HepG2 (cell line): ENCODE data around the gene EIF6. TPM values are rescaled to one million over a fixed set of nuclear protein-coding genes. Genes with fewer than 3 reads are reported as not detected.

Experiments used
- ATF7 ChIP-seq, 2 experiments: fragments of 450-650 bp in 1 of 2; sonication (generic) in 1 of 2; formaldehyde crosslinking in 1 of 2; IDR thresholded peaks; 2 replicates each; pipeline versions ENCODE4 v1.4.0 to v1.6.1; 2016 to 2020; ENCODE audit warnings: antibody characterized with exemption in 1 of 2, mild to moderate bottlenecking in 1 of 2, missing genetic modification reagents in 1 of 2
- GTF3A ChIP-seq: sonication (generic); formaldehyde crosslinking; conservative IDR thresholded peaks from 2 replicates; pipeline ENCODE4 v1.4.0; 2020; ENCODE audit warnings: mild to moderate bottlenecking, missing genetic modification reagents
- HNF4A ChIP-seq: sonication (generic); formaldehyde crosslinking; IDR thresholded peaks from 2 replicates; pipeline ENCODE4 v1.4.0; 2020; ENCODE audit warnings: missing genetic modification reagents
- JUNB ChIP-seq: sonication (generic); formaldehyde crosslinking; IDR thresholded peaks from 2 replicates; pipeline ENCODE4 v1.8.0; 2022; ENCODE audit warnings: missing genetic modification reagents, mild to moderate bottlenecking, borderline replicate concordance
- KLF11 ChIP-seq: IDR thresholded peaks from 2 replicates; pipeline ENCODE4 v1.6.1; 2016; ENCODE audit warnings: missing compliant biosample characterization
- PBX2 ChIP-seq: IDR thresholded peaks from 2 replicates; pipeline ENCODE4 v1.6.1; 2016; ENCODE audit warnings: control low read depth
- SIX1 ChIP-seq: sonication (generic); formaldehyde crosslinking; IDR thresholded peaks from 2 replicates; pipeline ENCODE4 v1.4.0; 2020; ENCODE audit warnings: missing genetic modification reagents, borderline replicate concordance
- SNAPC4 ChIP-seq: sonication (generic); formaldehyde crosslinking; IDR thresholded peaks from 2 replicates; pipeline ENCODE4 v1.4.0; 2020; ENCODE audit warnings: mild to moderate bottlenecking, missing genetic modification reagents
- XRCC5 ChIP-seq: fragments of 200-400 bp; formaldehyde crosslinking; optimal IDR thresholded peaks from 2 replicates; pipeline ENCODE3; 2017; ENCODE audit warnings: mild to moderate bottlenecking, low read length
- ZBTB37 ChIP-seq: sonication (generic); formaldehyde crosslinking; IDR thresholded peaks from 2 replicates; pipeline ENCODE4 v1.4.0; 2020; ENCODE audit warnings: mild to moderate bottlenecking, missing genetic modification reagents
- ZBTB38 ChIP-seq: sonication (generic); formaldehyde crosslinking; IDR thresholded peaks from 2 replicates; pipeline ENCODE4 v1.5.1; 2020; ENCODE audit warnings: mild to moderate bottlenecking, missing genetic modification reagents
- ZBTB46 ChIP-seq: sonication (generic); formaldehyde crosslinking; IDR thresholded peaks from 2 replicates; pipeline ENCODE4 v1.4.0; 2020; ENCODE audit warnings: mild to moderate bottlenecking, missing genetic modification reagents, borderline replicate concordance
- ZBTB7B ChIP-seq: sonication (generic); formaldehyde crosslinking; IDR thresholded peaks from 2 replicates; pipeline ENCODE4 v1.4.0; 2020; ENCODE audit warnings: missing genetic modification reagents
- ZNF225 ChIP-seq: sonication (generic); formaldehyde crosslinking; IDR thresholded peaks from 2 replicates; pipeline ENCODE4 v1.4.0; 2020; ENCODE audit warnings: mild to moderate bottlenecking, missing genetic modification reagents
- ZNF329 ChIP-seq: sonication (generic); formaldehyde crosslinking; IDR thresholded peaks from 2 replicates; pipeline ENCODE4 v1.9.0; 2021; ENCODE audit warnings: low read depth, mild to moderate bottlenecking, missing genetic modification reagents
- ZNF451 ChIP-seq: sonication (generic); formaldehyde crosslinking; IDR thresholded peaks from 2 replicates; pipeline ENCODE4 v1.5.0; 2020; ENCODE audit warnings: mild to moderate bottlenecking, missing genetic modification reagents
- ZNF597 ChIP-seq: sonication (generic); formaldehyde crosslinking; IDR thresholded peaks from 2 replicates; pipeline ENCODE4 v1.5.0; 2020; ENCODE audit warnings: missing genetic modification reagents
- polyA plus RNA-seq, 8 experiments: library from polyadenylated mRNA; depleted of rRNA in 3 of 8; stranded (reverse) in 7 of 8; unstranded in 1 of 8; fragments of >200 nt; fragmentation: Illumina TruSeq in 4 of 8; extraction: Trizol in 4 of 8; gene quantifications; 2 replicates each; pipeline versions ENCODE4 v1.2.1 to v1.2.3, GENCODE V29; 2011 to 2016; ENCODE audit warnings: low read depth in 4 of 8, missing spikeins in 1 of 8, mixed read lengths in 1 of 8; ENCODE audit not compliant: insufficient read depth in 1 of 8
- total RNA-seq, 5 experiments: library from RNA; depleted of rRNA; stranded (reverse); fragments of >200 nt; fragmentation: Illumina TruSeq; extraction: Trizol; gene quantifications; 2 replicates each; pipeline ENCODE4 v1.2.3, GENCODE V29; 2016; ENCODE audit warnings: low read depth in 1 of 5

EIF6 gene
- total and polyA plus RNA-seq, 2 of the 13 experiments (the other 11 are each of a cell fraction or from before 2014, with no cell fraction given), result 462 to 466 TPM

GRCh38 chr20:35287509-35288324, 3.1 kb upstream of the EIF6 start (continued):
- TF ChIP-seq SIX1 (CRISPR knock-in tag) (no peak), JUNB (no peak), ZBTB37 (CRISPR knock-in tag) (no peak), XRCC5 (peak; percentile 55), ATF7 (IDR thresholded peaks at IDR 0.05) (no peak), ATF7 (CRISPR knock-in tag; IDR thresholded peaks at IDR 0.05) (no peak), ZNF451 (CRISPR knock-in tag) (peak; percentile 66; the same call in 1 of the 2 replicates), SNAPC4 (CRISPR knock-in tag) (no peak), ZBTB7B (CRISPR knock-in tag) (peak; percentile 64), ZNF597 (CRISPR knock-in tag) (no peak), KLF11 (CRISPR knock-in tag) (no peak), ZNF329 (CRISPR knock-in tag) (no peak; the same call in 1 of the 2 replicates), GTF3A (peak; percentile 48; the same call in 1 of the 2 replicates), PBX2 (CRISPR knock-in tag) (no peak), HNF4A (CRISPR knock-in tag) (peak; percentile 50), ZNF225 (CRISPR knock-in tag) (peak; percentile 51; the same call in 1 of the 2 replicates), ZBTB46 (CRISPR knock-in tag) (no peak), ZBTB38 (CRISPR knock-in tag) (peak; percentile 84)
